Esophagus muscularis mucosa (tissue), 3 donors: ENCODE data around the gene NIPBL.

Experiments
- POLR2A ChIP-seq: fragments of 450-650 bp; IDR thresholded peaks from one replicate; pipeline ENCODE4 v1.6.1; 2017; ENCODE audit warnings: antibody characterized with exemption, moderate library complexity, mild to moderate bottlenecking, low read depth
- POLR2AphosphoS5 ChIP-seq, 2 donors: sonication (generic); formaldehyde crosslinking; IDR thresholded peaks; one replicate each; pipeline ENCODE4 v1.6.1; 2017; ENCODE audit warnings: antibody characterized with exemption in 2 of 2
- TF ChIP-seq, protein P1 (sequence below), 3 experiments: fragments of 200-600 bp in 2 of 3; fragments of 450-650 bp in 1 of 3; sonication (generic) in 2 of 3; IDR thresholded peaks; one replicate each; pipeline ENCODE4 v1.5.1; 2017 to 2019; ENCODE audit warnings: antibody characterized with exemption in 3 of 3, mild to moderate bottlenecking in 2 of 3, moderate library complexity in 1 of 3

DNA sequence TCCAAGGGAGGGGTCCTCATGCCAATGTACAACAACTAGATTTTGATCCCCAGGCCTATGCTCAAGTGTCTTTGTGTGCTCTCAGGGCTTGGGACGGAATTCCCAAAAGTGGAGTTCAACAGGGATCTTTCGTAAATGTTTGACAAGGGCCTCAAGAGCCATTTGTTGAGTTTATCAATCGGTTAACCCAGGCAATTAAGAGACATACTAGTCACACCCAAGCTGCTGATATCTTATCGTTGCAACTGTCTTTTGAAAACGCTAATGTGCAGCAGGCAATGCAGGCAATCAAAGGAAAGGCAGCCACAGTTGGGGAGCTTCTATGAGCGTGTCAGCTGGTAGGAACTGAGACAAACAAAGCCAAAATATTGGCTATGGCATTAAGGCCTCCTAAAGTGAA, 211.4 kb downstream of the NIPBL start:
- TF ChIP-seq POLR2A (no peak), POLR2AphosphoS5 (IDR thresholded peaks at IDR 0.05) (no peak)
- TF ChIP-seq, protein P1, sequence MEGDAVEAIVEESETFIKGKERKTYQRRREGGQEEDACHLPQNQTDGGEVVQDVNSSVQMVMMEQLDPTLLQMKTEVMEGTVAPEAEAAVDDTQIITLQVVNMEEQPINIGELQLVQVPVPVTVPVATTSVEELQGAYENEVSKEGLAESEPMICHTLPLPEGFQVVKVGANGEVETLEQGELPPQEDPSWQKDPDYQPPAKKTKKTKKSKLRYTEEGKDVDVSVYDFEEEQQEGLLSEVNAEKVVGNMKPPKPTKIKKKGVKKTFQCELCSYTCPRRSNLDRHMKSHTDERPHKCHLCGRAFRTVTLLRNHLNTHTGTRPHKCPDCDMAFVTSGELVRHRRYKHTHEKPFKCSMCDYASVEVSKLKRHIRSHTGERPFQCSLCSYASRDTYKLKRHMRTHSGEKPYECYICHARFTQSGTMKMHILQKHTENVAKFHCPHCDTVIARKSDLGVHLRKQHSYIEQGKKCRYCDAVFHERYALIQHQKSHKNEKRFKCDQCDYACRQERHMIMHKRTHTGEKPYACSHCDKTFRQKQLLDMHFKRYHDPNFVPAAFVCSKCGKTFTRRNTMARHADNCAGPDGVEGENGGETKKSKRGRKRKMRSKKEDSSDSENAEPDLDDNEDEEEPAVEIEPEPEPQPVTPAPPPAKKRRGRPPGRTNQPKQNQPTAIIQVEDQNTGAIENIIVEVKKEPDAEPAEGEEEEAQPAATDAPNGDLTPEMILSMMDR (IDR thresholded peaks at IDR 0.05) = no peak
